HG03558 (cell line): ENCODE measurements around the gene DPH2.

Experiments used
- ATAC-seq: cut with Tn5 transposase; IDR thresholded peaks from one replicate; pipeline ENCODE4 v1.9.1; 2021; ENCODE audit warnings: moderate number of reproducible peaks; ENCODE audit not compliant: unreplicated experiment; ENCODE audit errors: extremely low read depth

Gene DPH2, protein sequence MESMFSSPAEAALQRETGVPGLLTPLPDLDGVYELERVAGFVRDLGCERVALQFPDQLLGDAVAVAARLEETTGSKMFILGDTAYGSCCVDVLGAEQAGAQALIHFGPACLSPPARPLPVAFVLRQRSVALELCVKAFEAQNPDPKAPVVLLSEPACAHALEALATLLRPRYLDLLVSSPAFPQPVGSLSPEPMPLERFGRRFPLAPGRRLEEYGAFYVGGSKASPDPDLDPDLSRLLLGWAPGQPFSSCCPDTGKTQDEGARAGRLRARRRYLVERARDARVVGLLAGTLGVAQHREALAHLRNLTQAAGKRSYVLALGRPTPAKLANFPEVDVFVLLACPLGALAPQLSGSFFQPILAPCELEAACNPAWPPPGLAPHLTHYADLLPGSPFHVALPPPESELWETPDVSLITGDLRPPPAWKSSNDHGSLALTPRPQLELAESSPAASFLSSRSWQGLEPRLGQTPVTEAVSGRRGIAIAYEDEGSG

DNA sequence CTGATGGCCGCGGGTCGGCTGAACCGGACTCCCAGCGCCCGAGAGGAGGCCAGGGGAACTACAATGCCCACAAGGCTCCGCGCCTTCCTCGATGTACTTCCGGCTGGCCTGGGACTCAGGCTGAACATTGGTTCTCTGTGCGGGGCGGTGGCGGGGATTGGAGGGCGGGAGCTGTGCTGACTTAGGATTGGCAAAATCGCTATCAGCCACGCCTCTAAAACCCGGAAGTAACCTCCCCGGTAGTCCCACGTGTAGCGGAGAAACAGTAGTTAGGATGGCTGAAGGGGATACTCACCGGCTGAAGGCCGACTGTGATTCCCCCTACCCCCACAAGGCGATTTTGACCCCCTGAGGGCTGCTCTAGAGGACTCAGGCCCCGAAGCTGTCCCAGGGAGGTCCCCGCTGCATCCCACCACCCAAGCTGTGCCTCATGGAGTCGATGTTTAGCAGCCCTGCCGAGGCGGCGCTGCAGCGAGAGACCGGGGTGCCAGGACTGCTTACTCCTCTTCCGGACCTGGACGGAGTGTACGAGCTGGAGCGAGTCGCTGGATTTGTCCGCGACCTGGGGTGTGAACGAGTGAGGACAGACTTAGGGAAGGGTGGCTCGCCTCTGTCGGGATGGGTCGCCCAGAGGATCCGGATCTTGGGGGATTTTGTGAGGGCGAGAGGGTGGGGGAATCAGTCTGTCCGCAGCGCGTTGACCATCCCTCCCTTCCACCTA, at the start of gene DPH2:
Gene DPH2 (plus strand): TSS at position 265 of the 721 bp plus-strand sequence. CDS start 166 bp downstream, at position 431.
- ATAC-seq, result no peak

DNA sequence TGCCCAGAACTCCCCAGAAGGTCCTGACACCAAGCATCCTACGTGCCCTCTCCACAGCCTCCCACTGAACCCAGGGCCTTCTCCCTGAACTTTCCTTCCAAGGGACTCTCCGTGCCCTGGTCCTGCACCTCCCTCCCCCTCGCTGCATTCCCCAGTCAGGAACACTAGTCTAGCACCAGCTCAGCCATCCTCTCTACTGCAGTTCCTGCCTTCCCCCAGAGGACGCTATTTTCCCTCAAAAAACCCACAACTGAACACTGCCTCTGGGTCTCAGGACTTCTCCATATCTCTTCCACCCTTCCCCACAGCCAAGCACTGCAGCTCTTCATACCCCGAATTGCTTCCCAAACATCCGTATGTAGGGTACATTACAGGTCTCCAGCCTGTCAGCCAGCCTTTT, 48.8 kb upstream of the DPH2 start:
- ATAC-seq, result no peak

DNA sequence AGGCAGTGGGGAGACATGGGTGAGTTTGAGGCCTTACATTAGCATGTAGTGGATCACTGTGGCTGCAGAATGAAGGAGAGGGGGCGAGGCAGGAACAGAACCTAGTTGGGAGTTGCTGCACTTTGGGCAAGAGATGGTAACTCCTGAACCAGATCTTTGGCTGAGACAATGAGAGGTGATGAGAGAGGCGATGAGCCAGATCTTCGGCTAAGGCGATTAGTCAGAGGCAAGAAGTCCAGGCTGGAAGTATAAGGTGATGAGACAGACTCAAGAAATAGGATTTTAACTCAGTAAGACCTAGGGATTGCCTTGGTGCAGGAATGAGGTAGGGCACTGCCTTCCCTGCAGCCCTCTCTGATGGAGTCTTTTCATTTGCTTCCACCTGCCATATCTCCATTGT, 45.3 kb upstream of the DPH2 start:
- ATAC-seq, result no peak

DNA sequence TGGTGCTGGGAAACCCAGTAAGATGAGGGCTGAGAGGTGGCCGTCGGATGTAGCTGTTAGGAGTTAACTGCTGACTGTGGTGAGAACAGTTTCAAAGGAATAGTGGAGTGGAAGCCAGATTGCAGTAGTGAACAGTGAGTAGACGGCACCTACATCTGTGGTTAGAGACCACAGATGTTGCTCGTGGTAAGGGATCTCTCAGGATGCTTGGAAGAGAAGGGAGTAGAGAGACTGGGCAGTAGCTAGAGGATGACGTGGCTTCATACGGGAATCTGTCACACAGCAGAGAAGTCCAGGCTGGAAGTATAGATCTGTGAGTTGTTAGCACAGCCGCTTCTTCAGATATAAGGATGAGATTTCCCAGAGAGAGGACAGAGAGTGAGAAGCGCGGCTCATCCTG, 44.0 kb upstream of the DPH2 start:
- ATAC-seq, result no peak

DNA sequence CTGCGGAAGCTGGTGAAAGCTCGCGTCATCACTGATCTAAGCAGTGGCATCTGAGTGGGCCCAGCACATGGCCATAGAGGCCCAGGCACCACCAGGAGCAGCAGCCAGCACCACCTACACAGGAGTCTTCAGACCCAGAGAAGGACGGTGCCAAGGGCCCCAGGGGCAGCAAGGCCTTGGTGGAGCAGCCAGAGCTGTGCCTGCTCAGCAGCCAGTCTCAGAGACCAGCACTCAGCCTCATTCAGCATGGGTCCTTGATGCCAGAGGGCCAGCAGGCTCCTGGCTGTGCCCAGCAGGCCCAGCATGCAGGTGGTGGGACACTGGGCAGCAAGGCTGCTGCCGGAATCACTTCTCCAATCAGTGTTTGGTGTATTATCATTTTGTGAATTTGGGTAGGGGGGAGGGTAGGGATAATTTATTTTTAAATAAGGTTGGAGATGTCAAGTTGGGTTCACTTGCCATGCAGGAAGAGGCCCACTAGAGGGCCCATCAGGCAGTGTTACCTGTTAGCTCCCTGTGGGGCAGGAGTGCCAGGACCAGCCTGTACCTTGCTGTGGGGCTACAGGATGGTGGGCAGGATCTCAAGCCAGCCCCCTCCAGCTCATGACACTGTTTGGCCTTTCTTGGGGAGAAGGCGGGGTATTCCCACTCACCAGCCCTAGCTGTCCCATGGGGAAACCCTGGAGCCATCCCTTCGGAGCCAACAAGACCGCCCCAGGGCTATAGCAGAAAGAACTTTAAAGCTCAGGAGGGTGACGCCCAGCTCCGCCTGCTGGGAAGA, 39.5 kb upstream of the DPH2 start:
- no peak for ATAC-seq

DNA sequence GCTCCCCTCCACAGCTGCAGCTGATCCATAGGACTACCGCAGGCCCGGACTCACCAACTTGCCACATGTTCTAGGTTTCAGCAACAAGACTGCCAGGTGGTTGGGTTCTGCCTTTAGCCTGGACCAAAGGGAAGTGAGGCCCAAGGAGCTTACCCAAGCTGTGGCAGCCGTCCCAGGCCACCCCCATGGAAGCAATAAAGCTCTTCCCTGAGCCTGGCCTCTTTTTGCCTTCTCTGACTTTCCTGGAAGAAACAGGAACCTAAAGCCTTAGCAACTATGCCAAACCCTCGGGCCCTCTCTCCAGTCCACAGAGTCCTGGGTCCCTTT, 38.9 kb upstream of the DPH2 start:
- ATAC-seq, result no peak

DNA sequence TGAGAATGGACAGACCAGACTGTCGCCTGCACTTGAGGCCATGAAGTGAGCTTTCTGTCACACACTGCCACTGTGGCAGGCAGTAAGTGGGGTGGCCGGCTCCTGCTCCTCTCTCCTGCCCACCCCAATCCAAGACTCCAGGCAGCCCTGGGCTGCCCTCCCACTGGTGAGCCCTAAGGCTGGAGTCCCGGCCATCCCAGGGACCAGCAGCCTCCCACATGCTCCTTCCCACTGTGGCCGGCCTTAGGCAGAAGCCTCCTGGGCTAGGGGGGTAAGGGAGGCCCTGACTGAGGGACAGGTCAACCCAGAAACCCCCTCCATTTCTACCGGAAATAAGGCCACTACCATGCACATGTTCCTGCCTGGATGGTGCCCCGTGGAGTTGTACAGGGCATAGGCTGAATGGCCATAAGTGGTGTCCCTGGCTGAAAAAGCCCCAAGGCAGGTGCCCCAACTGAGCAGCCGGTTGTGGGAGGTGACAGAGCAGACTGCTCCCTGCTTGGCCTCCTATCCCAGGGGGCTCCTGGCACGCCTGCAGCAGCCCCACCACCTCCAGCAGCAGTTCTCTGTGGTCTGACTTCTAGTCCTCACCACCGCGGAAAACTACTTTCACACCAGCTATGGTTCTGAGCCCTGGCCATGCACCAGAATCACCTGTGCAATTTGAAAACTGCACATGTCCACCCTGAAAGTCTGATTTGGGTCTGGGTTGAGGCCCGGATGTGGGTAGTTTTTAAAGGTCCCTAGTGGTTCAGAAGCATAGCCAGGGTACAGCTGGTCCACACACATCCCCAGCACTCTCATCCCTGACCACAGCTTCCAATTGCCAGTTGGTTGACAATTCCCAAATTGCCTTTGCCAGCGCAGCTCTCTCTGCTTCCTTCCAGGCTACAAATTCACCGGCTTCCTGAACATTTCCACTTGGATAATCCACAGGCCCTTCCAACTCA, 37.8 kb upstream of the DPH2 start:
- no peak for ATAC-seq

DNA sequence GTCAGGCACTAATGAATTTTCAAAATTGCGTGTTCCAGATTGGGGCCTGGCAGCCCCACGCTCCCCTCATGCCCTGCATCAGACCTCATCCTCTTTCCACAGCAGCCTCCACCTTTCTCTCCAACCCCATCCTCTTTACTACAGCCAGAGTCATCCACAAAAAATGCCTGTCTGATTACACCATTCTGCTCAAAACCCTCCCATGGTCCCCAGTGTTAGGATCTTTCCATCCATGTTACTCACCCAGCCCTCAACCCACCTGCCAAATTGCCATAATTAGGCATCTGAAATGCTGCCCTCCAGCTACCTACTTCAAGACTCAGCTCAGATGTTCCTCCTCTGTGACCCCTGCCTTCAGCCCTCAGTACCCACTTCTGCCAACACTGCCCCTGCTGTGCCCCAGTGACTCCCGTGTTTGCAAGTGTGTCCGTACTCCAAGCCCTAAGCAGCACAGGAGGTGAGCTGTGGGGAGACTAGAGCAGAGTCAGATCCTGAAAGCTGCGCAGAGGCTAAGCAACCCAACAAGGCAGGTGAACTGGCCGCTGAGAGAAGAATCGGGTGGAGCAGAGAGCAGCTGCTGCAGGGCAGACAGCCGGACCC, 36.9 kb upstream of the DPH2 start:
- ATAC-seq, result no peak

DNA sequence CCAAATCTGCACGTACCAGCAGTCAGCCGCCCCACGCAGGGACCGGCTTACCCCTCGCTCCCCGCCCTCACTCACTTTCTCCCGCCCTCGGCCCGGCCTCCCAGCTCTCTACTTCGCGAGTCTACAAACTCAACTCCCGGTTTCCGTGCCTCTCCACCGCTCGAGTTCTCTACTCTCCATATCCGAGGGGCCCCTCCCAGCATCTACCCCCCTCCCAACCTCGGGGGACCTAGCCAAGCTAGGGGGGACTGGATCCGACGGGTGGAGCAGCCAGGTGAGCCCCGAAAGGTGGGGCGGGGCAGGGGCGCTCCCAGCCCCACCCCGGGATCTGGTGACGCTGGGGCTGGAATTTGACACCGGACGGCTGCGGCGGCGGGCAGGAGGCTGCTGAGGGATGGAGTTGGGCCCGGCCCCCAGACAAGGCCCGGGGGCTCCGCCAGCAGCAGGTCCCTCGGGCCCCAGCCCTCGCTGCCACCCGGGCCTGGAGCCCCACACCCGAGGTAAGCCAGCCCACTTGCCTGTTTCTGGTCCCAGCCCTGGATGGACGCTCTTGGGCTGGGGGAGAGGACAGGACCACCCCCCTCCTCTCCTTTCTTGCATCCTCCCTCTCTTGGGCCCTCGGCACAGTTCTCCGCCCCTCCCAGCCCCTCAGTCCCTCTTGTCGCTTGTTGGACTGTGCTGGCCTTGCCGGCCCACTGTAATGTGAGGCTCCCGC, 36.3 kb upstream of the DPH2 start, which contains the start of gene ARTN:
Gene ARTN (plus strand): TSS at position 416 of the 715 bp plus-strand sequence. CDS start 1,856 bp downstream, outside the sequence.
- no peak for ATAC-seq

DNA sequence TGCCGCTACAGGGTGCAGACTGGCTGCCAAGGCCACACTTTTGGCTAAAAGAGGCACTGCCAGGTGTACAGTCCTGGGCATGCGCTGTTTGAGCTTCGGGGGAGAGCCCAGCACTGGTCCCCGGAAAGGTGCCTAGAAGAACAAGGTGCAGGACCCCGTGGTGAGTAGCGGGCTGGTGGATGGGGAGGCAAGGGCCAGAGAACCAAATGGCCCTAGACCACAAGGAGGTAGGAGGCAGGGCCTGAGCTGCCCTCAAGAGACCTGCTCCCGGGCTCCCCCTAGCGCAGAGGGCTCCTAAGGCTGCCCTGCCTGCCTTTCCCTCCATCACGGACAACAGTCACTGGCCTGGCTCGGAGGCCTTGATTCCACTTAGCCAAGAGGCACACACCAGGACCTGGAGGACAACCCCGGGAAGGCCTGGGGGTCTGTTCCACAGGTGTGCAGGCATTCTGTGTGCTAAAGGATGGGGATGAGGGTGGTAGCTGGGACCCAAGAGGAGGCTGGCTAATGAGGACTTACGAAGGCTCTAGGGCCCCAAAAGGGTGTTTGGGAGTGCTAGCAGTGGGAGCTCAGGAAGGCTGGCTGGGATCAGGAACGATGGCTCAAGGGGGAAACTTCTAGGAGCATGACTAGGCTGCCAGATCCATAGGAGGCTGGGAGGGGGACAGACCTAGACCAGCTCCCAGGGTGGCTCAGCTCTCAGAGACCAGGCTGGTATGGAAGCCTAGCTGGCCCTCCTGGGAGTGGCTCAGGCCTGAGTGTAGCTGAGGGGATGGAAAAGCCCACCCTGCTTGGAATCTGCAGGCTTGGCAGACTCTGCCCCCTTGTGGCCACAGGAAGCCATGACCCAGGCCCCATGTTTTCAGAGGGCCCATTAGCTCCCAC, 35.5 kb upstream of the DPH2 start:
- ATAC-seq, result no peak

DNA sequence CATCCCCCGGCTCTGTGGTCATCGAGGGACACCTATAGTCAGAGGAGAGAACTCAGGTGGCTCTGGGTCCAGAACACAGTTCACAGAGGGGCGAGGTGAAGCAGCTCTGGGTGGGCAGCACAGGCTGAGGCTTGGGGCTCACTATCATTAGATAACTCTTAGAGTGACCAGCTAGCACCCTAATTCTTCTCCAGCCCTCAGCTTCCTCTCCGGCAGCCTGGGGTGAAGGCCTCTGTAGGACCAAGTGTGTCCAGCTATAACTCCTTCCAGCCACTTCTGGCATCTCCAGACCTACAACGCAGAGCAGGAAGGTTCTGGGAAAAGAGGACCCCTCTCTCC, 34.9 kb upstream of the DPH2 start:
- no peak for ATAC-seq

DNA sequence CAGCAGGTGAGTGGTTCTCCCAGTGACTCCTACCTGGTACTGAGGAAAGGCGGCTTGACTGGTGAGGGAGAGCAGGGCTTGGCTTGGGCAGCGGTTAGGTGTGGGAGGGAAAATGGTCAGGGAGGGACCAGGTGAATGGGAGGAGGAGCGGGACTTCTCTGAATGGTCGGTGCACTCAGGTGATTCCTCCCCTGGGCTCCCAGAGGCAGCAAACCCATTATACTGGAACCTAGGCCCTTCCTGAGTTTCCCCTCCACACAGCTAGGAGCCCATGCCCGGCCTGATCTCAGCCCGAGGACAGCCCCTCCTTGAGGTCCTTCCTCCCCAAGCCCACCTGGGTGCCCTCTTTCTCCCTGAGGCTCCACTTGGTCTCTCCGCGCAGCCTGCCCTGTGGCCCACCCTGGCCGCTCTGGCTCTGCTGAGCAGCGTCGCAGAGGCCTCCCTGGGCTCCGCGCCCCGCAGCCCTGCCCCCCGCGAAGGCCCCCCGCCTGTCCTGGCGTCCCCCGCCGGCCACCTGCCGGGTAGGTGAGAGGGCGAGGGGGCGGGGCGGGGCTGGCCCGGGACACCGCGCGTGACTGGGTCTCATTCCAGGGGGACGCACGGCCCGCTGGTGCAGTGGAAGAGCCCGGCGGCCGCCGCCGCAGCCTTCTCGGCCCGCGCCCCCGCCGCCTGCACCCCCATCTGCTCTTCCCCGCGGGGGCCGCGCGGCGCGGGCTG, 33.9 kb upstream of the DPH2 start:
- no peak for ATAC-seq

DNA sequence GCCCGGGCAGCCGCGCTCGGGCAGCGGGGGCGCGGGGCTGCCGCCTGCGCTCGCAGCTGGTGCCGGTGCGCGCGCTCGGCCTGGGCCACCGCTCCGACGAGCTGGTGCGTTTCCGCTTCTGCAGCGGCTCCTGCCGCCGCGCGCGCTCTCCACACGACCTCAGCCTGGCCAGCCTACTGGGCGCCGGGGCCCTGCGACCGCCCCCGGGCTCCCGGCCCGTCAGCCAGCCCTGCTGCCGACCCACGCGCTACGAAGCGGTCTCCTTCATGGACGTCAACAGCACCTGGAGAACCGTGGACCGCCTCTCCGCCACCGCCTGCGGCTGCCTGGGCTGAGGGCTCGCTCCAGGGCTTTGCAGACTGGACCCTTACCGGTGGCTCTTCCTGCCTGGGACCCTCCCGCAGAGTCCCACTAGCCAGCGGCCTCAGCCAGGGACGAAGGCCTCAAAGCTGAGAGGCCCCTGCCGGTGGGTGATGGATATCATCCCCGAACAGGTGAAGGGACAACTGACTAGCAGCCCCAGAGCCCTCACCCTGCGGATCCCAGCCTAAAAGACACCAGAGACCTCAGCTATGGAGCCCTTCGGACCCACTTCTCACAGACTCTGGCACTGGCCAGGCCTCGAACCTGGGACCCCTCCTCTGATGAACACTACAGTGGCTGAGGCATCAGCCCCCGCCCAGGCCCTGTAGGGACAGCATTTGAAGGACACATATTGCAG, 33.2 kb upstream of the DPH2 start:
- no peak for ATAC-seq

DNA sequence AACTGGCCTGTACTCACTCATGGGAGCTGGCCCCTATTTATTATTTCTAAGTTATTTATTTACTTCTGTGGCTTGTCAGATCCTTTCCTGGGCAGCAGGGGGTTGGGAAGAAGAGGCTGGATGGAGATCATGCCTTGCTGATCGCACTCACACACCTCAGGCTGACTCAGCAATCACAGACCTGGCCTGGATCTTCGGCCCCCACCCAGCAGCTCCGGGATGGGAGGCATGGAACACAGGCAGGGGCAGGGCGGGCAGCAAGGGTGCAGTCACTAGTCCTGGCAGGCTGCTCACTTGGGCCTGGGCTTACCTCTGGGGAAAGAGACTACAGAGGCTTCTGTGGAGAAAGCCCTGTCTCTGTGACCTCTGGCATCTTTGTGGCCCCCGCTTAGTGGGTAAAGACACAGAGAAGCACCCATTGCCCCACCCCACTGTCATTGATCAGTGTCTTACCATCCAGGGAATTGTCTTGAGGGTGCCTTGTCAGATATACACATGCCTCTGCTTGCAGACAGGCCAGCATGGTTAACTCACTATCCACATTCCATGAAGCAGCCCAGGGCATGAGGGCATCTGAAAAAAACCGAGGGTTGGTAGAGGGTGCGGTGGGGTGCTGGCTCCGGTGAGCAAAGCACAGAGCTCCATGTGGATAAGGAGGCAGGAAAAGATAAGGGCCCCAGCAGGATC, 32.5 kb upstream of the DPH2 start:
- no peak for ATAC-seq

DNA sequence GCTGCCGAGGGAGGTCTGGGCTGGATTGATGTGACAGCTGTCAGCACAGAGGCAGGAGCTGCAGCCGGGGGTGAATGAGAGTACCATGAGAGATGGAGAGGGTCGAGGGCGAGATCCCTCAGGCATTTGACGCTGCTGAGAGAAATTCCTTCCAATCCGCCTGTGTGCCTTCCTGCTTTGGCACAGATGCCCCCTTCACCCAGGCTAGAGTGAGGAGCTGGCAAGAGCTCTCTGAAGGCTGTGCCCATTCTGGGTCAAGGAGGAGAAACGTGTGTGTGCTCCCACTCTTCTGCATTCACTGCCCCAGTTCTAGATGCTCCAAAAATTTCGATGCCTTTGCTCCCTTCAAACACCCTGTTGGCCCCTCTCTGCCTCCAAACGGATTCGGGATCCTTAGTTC, 31.4 kb upstream of the DPH2 start:
- ATAC-seq, result no peak
